ENCODE measurements around the gene MDM4.

Gene MDM4

DNA sequence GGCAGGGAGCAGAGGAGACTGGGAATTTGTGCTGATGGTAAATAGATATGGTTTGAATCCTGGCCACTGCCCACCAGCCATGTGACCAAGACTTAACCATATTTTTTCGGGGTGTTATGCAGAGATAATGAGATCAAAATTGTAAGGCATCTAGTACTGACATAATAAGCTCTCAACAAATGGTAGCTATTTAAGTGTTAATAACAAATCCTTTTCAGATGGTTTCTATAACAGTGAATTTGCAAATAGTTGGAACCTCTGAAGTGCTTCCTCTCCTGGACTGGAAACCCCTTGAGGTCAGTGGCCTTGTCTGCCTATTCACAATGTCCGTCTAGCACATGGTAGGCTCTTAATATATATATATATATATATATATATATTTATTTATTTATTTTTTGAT is 64.7 kb downstream of the MDM4 start:
- TF ChIP-seq, protein P1, sequence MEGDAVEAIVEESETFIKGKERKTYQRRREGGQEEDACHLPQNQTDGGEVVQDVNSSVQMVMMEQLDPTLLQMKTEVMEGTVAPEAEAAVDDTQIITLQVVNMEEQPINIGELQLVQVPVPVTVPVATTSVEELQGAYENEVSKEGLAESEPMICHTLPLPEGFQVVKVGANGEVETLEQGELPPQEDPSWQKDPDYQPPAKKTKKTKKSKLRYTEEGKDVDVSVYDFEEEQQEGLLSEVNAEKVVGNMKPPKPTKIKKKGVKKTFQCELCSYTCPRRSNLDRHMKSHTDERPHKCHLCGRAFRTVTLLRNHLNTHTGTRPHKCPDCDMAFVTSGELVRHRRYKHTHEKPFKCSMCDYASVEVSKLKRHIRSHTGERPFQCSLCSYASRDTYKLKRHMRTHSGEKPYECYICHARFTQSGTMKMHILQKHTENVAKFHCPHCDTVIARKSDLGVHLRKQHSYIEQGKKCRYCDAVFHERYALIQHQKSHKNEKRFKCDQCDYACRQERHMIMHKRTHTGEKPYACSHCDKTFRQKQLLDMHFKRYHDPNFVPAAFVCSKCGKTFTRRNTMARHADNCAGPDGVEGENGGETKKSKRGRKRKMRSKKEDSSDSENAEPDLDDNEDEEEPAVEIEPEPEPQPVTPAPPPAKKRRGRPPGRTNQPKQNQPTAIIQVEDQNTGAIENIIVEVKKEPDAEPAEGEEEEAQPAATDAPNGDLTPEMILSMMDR (IDR thresholded peaks at IDR 0.05; ENCODE audit: insufficient read depth, missing control alignments), result no peak
- DNase-seq (ENCODE audit: insufficient read length, low spot score), result no peak
- peak; percentile 21 for FAIRE-seq

DNA sequence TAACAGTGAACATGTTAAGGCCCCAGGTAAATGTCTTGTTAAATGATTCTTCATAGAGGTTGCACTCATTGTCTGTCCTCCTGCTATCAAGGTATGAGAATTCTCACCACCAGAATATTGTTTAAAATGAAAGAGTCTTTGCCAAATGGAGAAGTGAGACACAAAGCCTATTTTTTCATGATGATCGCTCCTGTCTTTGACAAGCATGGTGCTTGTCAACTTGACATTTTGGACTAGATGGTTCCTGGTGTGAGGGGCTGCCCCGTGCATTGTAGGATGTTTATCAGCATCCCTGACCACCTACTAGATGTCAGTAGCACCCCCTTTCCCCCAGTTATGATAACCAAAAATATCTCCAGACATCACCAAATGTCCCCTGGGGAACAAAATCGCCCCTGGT is 65.6 kb downstream of the MDM4 start:
- TF ChIP-seq, protein P1 (IDR thresholded peaks at IDR 0.05; ENCODE audit: insufficient read depth, missing control alignments), result no peak
- DNase-seq (ENCODE audit: insufficient read length, low spot score), result no peak
- FAIRE-seq, result no peak

DNA sequence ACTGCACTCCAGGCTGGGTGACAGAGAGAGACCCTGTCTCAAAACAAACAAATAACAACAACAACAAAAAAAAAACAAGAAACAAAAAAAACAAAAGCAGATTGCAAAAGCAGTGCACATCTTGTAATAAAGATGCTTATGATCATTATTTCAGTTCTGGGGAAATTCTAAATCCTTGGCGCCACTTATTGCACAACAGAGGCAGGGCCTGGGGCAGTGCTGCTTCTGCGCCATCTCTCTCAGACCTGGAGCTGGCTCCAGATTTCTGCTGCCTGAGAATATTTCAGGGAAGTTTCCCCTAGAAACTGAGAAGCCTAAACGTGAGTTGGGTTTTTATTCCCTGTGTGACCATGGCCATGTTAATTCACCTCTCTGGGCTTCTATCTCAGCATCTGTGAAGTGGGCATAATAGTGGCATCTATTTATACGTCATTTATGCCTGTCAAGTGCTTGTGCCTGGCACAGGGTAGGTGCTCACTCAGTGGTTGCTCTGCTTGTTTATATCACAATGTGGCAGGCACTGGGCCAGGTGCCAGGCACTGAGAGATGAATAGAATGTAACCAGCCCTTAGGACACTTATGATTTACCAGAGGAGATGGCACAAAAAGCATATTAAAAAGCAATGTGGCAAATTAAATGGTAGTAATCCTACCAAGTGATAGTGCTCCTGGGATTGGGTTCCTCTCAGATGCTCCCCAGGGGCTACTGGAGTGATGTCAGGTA is 67.9 kb downstream of the MDM4 start:
- DNase-seq (ENCODE audit: insufficient read length, low spot score) (no peak), FAIRE-seq (no peak)
- TF ChIP-seq, protein P1 (IDR thresholded peaks at IDR 0.05; ENCODE audit: insufficient read depth, missing control alignments), result no peak

DNA sequence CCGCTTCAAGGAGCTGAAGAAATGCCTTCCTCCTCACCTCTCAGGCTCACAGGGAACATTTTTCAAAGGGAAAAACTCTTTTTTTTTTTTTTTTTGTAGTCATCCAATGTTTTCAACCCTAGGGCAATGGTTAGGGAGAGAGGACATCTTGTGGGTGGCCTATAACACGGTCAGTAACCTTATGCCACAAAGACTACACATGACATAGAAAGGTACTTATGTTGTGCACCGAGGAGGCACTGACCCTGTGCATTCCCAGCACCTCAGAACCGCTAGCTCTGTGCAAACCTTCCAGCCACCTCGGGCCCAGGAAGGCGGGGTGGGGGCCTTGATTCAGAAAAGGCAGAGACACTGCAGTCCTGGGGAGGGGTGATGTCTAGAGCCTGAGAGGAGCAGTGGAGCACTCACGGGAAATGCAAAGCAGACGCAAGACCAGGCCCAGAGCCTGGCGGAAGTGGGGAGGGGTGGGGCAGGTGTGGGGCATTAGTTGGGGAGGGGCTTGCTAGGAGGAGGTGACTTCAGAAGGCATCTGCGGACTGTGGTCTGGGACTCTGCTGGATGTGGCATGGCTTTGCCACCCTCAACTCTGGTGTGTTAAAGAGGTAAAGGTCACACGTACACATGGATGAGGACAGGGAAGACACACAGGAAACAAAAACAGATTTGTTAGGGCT is 68.6 kb downstream of the MDM4 start:
- FAIRE-seq, result no peak
- TF ChIP-seq, protein P1 (IDR thresholded peaks at IDR 0.05; ENCODE audit: insufficient read depth, missing control alignments), result no peak
- DNase-seq (ENCODE audit: insufficient read length, low spot score), result no peak

DNA sequence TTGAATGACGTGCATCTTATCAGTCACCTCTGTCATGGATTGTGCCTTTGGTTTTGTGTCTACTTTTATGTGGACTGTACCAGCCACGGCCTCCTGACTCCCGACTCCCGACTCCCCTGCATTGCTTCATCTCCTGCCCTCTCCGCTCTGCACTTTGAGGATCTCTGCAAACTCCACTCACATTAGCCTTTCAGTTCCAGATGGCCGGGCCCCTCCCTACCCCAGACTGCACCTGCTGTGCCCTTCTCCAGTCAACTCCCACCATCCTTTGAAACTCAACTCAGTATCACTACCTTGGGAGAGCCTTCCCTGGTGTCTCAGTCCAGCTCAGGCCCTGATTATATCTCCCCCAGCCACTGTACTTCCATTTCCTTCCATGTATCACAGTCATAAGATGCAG is 71.4 kb downstream of the MDM4 start:
- FAIRE-seq, result no peak
- no peak for DNase-seq (ENCODE audit: insufficient read length, low spot score)
- TF ChIP-seq, protein P1 (IDR thresholded peaks at IDR 0.05; ENCODE audit: insufficient read depth, missing control alignments), result no peak

DNA sequence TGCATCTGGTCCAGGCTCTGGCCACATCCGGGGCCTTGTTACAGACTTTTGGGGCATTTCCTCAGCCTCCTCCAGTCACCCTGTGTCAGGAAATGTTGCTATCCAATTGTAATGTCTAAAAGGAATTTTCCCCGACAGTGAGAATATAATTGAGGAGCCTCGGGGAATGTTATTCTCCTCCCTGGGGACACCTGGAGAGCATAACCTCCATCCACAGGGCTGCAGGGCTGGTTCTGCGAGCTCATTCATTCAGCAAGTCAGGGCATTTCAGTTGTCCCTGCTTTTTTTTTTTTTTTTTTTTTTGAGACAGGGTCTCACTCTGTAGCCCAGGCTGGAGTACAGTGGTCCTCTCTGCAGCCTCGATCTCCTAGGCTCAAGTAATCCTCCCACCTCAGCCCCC is 72.6 kb downstream of the MDM4 start:
- DNase-seq (ENCODE audit: insufficient read length, low spot score) (no peak), FAIRE-seq (no peak)
- TF ChIP-seq, protein P1 (IDR thresholded peaks at IDR 0.05; ENCODE audit: insufficient read depth, missing control alignments), result no peak

DNA sequence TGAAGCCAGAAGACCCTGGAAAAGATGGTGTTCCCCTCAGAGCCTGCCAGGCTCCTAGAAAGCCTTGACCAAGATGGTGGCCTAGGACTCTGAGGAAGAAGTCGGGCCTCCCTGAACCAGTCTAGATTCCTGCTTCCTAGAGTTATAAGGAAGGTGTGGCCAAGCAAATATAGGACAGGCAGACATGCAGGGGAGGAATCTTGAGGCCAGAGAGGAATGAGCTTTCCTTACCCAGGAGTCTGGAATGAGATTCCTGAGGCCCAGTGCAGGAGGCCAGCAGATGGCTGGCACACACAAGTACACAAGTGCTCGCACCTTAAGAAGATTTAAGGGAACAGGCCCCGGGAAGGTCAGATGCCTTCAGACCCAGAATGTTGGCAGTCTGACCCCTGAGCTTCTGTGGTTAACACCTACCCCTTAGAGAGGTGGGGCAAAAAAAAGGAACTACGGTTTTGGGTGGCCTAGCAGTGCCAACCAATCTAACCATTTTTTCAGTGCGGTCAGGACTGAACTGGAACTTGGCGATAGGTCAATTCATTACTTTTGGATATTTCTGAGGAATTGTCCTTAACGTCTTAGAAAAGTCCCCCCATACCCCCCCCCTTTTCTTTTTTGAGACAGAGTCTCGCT is 73.3 kb downstream of the MDM4 start:
- DNase-seq (ENCODE audit: insufficient read length, low spot score), result no peak
- TF ChIP-seq, protein P1 (IDR thresholded peaks at IDR 0.05; ENCODE audit: insufficient read depth, missing control alignments), result no peak
- no peak for FAIRE-seq

Measured in D721Med (cell line).